ENCODE measurements around the gene KCNQ5.

KCNQ5 gene

DNA sequence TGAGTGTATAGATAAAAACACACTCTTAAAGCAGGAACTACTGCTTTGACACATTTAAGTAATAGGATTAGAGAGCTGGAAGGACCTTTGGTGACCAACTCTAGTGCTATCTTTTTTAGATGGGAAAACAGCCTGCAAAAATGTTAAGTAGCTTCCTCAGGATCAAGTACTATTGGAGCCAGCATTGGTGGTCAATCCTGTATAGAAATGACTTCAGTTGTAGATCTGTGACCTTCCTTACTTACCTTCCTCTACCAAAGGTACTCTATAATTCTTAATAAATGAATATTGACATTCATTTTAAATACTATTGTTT lies 18.7 kb downstream of the KCNQ5 start:
- no peak for FAIRE-seq

DNA sequence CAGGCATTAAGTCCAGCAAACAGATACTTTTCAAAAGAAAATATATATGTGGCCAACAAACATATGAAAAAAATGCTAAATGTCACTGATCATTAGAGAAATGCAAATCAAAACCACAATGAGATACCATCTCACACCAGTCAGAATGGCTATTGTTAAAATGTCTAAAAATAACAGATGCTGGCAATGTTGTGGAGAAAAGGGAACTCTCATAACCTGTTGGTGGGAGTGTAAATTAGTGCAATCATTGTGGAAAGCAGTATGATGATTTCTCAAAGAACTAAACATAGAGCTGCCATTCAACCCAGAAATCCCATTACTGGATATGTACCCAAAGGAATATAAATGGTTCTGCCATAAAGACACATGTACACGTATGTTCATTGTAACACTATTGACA lies 20.6 kb downstream of the KCNQ5 start:
- FAIRE-seq: no peak

DNA sequence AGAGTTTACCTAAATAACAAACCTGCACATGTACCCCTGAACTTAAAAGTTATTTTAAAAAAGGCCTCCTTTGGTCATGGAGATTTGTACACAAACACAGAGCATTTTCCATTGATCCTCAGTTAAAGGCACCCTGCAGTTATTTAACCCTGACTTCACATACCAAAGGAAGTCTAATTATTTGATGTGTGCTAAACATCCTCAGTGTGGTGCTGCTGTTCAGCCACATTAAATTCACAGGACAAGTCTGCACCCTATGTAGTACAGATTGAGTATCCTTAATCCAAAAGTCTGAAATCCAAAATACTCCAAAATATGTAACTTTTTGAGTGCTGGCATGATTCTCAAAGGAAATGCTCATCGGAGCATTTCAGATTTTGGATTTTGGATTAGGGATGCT lies 21.4 kb downstream of the KCNQ5 start:
- FAIRE-seq: no peak

DNA sequence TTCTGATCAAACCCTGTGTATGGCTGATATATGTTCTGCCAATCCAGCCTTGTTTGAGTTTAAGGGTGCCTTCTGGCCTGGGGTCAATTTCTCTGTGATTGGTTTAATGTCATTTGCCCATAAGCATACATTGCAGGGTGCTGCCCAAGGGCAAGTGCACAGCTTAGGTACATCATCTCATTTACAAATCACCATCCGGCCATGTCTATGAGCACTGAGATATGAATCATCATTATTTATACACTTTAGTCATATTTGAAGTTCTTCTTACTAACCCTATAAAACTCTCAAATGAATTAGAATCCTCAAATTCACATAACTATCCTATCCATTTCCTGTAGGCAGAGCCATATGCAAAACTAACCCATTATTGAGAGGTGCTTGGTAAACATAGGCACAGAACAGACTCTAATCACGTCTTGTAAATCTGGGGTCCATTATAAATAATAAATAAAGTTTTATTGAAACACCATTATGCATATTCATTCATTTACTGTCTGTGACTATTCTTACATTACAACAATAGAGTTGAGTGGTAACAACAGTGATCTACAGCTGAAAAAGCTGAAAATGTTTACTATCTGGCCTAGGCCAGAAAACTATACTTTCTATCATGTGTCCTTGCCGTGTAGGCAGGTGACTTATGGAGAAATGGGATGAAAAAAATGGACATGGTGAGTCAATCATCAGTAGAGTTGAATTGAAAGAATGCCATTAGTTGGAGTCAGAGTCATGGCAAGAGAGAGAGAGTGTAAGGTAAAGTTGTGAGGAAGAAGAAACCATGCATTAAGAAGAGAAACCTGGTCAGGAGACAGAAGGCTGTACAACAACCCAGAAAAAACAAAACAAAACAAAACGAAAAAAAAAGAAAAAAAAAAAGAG lies 25.0 kb downstream of the KCNQ5 start:
- FAIRE-seq: no peak

DNA sequence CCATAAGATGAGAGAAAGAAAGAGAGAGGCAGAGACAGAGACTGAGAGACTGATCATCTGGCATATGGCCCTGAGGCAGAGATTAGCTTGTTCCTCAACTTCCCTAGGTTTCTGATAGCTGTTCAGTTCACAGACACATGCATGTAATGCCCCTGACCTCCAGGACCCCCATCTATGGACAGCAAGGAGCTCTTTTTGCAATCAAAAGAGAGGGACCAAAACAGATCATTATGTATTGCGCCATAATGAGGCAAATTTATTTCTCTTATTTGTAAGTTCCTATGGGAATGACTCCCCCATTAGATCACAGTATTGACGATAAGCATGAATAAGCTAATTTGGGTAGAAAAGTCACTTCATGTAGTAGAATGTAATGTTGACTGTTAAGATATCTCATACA lies 25.6 kb downstream of the KCNQ5 start:
- no peak for FAIRE-seq

DNA sequence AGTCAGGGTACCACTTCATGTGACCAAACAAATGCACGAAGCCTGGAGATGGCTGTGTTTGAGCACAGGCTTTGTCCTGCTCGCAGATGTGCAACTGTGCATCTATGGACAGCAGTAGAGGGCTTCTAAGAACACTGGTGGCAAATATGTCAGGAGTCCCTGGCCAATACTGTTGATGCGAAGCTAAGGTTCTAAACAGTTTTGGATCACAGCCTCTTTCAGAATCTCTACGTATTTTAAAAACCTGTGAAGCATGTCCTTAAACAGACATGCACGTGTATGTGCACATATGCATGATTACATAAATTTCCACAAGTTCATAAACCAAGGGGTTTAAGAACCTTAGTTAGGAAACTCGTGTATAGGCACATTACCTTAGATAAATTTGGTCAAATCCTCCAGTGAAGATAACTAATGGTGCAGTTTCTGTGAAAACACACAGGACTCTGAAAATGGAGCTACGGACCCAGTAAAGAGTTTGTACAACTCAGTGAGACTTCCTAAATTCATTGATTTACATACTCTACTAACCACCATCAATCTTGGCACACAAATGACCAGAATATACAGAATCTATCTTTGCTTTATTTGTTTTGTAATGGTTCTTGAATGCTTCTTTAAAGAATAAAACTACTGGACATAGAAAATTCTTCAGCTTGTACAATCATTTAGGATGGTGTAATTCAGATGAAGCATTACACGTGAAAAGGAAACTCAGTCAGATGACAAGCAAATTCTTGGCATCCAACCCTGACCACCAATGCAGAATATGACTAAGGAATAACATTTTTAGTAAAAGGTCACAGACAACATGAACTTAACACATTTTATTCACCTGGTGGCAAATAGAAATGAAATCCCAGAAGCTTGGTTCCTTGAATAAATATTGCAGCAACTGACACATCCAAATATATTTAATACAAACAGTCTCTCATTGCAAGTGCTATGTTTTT lies 27.4 kb downstream of the KCNQ5 start:
- FAIRE-seq: no peak

DNA sequence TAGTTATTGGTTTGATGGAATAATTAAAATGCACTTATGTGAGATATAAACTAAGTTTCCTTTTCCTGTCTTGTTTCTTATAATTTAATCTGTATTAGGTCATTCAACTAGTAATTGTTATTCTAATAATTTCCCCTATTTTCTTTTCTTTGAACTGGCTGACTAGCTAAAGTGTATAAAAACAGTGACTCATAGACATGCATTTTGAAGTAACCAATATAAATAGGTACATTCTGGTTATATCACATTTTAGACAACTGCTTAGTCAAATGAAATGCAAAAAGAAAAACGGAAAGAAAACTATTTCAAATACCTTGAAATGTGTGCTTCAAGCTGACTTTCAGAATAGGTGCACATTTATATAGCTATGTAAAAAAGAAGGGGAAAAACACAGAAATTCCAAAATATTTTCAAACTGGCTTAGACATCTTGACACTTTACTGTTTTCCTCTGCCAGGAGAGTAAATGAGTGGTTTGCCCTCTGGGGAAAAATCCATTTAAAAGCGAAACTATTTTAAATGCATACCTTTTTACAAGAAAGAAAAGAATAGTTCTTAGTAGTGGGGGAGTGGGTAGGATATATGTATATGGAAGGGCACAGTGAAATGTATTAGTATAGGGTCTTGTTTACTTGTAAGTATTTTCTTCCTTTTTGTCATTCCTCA lies 28.3 kb downstream of the KCNQ5 start:
- no peak for FAIRE-seq

DNA sequence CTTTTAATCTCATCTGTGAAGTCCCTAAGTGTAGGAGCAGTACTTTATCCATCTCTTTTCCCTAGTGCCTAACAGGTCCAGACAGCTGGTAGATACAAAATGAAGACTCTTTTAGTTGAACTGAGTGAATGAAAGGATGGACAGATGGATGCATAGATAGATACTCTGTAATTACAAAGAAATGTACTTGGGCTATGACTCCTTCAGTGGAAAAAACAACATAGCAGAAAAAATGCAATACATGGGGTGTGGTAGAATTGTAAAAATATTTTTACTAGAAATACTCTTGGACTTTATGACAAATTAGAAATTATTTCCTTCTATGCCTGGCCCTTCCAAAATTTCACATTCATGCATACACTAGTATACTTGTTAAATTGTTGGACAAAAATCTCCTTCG lies 29.3 kb downstream of the KCNQ5 start:
- no peak for FAIRE-seq

DNA sequence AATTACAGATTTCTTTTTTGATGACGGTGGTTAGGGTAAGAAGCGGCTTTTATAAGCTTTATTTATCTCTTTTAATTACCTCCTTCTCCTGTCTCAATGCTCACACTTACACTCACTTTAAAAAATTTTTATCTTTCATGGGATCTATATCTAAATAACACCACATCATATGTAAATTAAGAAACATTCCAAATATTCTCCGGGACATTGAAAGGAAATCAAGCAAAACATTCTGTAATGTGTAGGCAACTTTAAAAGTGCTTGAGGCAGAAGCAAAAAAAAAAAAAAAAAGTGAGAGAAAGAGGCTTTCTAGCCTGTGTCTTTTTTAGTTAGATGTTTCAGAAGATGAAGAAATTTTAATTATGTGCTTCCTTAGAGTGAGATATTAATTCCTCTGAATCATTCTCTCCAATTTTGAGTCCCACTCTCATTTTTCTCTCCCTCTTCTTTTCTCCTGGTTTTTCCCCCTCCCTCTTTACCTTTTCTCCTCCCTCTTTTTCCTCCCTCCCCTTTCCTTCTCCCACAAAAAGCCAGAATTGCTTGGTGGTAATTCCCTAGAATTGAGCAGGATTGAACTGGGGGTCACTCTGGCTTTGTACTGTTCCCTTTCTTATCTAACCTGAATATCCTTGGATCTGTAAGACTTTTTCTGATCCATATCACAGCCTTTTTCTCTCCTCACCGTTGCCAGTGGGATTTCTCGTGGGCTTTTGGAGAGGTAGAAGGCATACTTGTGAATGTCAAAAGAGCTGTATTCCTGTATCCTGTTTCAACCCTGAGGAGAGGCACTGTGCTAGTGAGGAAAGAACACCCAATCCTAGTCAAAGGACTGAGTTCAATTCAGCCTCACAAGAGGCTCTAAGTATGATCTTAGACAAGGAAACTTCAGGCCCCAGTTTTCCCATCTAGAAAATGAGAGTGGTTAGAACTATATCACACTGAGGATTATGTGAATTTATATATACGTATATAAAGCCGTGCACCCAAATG lies 30.4 kb downstream of the KCNQ5 start:
- no peak for FAIRE-seq

DNA sequence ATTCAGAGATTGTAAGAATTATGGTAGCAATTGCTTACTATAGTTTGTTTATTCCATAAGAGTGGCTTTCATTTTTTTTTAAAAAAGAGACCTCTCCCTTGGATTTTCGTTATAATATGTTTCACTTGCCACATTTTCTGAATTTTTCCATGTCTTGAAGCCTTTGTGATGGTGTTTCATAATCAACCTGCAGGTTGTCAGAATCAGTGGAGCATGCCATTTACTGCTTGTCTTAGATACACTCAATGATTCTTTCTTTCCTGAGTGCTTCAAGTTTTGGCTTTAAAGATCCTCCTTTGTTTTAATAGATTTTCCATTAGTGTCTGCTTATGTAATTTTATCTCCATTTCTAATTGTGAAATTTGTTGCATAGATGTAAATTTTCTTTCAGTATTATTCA lies 31.2 kb downstream of the KCNQ5 start:
- no peak for FAIRE-seq

DNA sequence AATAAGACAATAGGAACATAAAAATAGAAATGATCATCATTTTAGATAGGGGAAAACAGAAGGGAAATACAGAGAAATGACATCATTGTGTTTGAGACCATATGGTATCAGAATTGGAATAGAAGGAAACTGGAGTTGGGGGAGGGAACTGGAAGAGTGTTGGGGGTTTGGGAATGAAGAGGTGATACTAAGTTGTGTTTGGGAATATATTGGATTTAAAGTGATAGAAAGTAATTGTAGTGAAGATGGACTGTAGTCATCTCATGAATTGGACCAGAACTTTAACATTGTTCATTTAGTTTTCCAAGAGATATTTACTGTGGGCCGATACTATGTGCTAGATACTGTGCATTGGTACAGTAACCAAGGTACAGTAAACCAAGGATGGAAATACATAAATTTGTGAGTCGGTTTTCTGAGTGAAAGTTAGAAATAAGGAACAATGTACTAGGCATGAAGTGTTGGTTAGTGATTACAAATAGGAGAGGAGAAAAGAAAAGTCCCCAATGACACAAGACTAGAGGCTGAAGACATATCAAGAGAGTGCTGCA lies 32.3 kb downstream of the KCNQ5 start:
- no peak for FAIRE-seq

DNA sequence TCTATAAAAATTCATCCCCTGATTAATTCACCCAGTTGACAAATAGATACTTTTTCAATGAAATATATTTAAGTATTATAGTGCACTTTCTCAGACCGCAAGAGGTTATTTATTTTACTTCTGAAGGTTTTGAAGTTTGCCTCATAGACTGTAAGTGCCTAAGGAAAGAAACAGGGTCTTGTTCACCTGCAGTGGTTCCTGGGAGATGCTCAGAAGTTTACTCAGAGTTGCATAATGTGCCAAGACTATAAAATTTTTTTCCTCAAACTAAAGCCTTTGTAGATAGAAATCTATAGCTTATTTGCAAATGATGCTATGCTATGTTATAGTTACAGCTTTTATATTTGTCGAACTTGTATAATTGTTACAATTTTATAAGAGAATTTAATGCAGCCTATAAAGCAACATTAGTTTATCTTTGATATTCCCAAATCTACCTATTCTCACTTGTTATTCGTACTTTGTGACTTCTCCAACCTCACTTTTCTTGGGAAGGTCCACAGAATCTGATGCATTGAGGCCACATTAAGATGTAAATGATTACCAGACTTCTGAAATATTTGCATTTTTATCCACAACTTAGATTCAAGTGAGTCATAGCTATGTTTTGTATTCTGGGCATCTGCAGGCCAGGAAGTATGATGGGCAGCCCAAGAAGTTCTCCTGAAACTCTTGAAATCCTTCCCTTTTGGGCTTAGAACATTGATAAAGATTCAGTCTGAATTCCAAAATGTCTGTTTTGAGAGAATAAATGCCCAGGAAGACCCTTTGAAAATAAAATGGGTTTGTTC lies 35.7 kb downstream of the KCNQ5 start:
- FAIRE-seq: no peak

DNA sequence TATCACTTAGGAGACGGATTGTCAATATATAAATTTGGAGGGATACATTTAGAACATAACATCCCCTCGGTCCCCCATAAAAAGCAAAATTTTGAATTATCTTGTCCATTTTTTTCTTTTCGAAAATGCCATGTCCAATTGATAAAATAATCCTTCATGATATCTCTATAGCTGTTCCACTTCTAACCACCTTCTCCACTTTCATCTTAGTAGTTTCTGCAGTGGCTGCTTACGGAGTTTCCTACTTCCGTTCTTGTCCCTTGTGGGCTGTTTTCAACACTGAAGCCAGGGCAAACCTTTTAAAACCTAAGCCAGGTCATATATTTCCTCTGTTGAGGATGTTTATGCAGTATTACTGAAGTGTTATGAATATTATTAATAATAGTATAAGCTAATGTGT lies 37.9 kb downstream of the KCNQ5 start:
- FAIRE-seq: no peak

DNA sequence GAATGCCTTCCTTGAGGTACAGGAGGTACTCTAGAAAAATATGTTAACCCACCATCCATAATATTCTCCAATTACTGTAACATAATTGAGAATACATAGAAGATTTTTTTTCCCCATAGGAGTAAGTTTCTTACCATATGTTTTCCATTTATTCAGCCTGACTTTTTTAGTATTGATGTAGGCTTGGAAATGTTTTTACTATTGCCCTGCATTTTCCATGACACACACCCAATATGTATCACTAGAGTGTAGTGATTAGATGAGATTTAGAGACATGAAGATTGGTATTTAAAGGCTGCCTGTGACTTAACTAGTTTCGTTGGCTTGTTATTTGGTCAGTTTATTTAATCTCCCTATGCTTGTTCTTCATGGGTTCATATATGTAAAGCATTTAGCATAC lies 39.5 kb downstream of the KCNQ5 start:
- no peak for FAIRE-seq

DNA sequence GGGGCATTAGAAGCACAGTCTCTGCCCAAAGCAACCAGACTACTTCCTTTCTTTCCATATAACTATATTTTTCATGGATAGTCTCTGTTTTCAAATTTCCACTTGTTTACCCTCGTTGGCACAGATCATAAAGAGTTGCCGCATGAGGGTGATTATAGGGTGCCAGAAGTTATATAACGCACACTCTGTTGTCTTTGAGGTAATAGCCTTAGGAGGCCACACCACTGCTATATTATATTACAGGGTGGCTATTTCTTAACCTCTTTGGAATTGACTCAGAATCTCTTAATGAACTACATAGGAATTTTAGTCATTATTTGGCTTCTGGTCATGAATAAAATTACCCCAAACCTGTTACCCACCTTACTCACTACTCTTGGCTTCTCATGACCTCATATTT lies 43.7 kb downstream of the KCNQ5 start:
- FAIRE-seq: no peak

DNA sequence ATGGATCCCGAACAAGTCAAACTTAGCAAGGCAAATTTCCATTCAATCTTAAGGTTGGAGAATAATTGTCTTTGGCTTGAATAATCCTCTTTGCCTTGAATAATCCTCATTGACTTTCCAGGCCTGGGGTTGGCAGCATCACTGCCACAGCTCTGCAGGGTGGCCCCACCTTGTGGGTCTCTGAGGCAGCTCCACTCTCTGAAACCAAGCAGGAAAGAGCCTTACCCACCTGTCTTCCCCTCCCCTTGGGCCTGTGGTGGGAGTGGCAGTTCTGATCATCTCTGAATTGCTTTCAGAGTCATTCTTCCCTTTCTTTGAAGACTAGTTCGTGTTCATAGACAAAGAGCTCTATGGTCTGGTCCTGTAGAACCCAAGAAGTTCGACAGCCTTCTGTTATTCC lies 47.5 kb downstream of the KCNQ5 start:
- FAIRE-seq: no peak

DNA sequence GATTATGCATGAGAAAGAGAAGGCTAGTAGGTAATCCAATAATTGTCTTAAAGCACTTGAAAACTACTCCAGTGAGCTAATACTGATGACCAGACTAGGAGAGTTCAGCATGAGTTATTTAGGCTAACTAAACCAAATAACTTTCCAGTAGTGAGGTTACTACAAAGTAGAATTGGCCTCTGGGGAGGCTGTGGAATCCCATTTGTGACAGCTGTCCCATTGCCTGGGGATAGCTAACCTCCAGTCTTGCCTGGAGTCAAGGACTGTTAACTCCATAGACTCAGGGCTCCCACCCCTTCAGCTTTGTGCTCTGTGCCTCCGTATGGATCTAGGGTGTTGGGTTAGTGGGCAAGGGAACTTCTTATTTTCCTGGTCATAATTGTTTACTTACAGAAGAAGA lies 51.0 kb downstream of the KCNQ5 start:
- FAIRE-seq: no peak

DNA sequence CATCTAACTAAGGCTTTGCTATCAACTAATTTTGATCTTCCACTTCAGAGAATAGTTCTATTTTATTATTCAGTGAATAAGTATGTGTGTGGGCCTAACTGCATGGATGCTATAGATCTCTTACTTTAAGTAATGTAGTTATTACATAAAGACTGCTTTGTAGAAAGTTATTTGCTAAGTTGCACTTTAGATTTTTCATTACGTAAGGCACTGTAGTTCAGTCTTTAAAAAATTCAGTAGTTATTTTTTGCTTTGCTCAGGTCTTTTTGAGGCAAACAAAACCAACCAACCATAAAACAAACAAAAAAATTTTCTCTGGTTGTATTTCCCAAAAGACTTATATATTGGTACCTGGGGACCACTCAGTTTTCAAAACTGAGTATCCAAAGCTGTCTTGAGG lies 53.0 kb downstream of the KCNQ5 start:
- no peak for FAIRE-seq

DNA sequence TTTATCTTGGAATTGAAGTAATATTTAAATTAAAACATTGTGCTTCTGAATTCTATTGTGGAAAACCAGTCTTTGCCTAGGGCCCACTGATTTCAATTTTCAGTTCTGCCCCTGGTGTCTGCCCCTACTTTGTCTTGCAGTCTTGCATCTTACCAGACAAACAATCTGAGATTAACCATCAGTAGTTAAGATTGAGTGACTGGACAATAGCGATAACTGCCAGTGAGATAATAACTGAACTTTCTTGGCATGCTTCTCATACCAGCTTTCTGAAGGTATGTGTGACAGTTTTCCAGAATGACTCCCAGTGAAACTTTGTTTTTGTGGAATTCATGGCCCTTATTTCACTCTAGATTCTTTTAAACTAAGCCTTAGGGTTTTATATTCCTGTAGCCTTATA lies 53.5 kb downstream of the KCNQ5 start:
- FAIRE-seq: no peak

DNA sequence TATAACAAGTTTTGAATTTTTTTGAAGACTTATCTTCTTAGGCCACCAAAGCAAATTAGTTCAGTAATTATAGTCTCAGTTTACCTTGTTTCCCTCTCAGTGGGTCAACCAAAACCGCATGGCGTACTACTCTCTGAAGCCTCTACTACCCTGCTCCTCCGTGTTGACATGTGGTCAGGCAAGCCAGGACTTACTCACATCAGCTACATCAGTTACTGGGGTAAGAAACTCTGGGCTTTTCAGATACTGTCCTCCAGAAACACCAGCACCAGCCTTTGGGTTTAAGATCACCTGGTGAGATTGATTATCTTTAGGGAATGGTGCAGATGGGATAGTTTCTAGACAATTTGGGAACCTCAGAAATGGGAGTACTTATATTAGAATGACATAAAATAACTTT lies 55.1 kb downstream of the KCNQ5 start:
- no peak for FAIRE-seq

DNA sequence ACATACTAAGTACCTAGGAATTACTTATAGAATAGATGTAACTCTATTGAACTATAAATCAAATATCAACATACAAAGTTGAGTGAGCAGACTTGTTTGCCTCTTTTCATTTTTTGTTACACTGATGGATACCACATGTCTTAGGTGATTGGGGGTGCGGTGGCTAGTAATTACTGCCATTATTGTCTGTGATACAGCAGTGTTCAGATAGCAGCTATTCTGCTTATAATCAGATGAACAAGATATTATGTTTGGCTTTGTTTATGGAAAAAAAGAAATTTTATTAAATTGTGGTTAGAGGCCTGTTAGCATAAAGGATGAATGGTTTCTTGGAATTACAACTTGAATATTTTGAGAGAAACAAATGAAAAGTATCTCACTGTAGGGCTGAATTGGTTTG lies 55.9 kb downstream of the KCNQ5 start:
- FAIRE-seq: no peak
